ENCODE data around the gene DBR1. TPM values are rescaled to one million over a fixed set of nuclear protein-coding genes. Genes with fewer than 3 reads are reported as not detected.

The DBR1 gene
- polyA plus RNA-seq, 1 donor: 13.7 TPM

Other genes starting within 250 kb of the DBR1 start
- 4.1 TPM for gene CLDN18, start 164.8 kb downstream of the DBR1 start, polyA plus RNA-seq
- 4.4 TPM for gene DZIP1L, start 59.3 kb downstream of the DBR1 start, polyA plus RNA-seq
- gene A4GNT, start 42.5 kb downstream of the DBR1 start, polyA plus RNA-seq: 0.07 TPM
- 30.6 TPM for gene ARMC8, start 12.4 kb upstream of the DBR1 start, polyA plus RNA-seq
- gene NME9, start 154.9 kb upstream of the DBR1 start, polyA plus RNA-seq: 1.4 TPM
- gene MRAS, start 173.7 kb upstream of the DBR1 start, polyA plus RNA-seq: 6.3 TPM

All from large intestine (tissue), 1 donor.